ENCODE measurements around the gene RFX4.

Gene RFX4

DNA sequence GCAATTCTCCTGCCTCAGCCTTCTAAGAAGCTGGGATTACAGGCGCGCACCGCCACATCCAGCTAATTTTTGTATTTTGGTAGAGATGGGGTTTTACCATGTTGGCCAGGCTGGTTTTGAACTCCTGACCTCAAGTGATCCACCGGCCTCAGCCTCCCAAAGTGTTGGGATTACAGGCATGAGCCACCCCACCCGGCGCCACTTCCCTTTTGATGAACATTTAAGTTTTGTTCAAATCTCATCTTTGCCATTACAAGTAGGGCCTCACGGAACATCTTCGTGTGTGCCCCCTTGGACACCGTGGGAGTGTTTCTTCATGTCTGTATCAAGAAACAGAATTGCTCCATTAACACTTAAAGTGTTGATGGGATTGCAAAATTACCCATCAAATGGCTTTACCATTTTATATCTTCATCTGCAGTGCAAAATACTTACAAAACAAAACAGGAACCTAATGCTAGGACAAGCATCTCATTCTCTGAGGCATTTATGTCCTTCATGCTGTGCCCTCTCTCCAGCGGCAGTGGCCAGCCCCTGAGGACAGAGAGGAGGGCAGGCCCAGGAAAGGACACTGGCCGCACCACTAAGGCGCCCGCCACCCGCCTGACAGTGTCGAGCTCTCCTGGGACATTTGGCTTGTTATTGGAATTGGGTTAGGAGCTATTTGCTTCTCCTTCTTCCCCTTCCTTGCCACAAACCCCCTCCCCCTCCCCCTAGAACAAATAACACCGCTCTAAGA lies 61.7 kb downstream of the RFX4 start:
- H3K4me2 ChIP-seq (ENCODE audit: low read length), result no peak overlapping the region
- no peak overlapping the region for H2AFZ ChIP-seq
- H3K4me3 ChIP-seq (ENCODE audit: low read depth, low read length), result no peak overlapping the region
- no peak overlapping the region for H3K27ac ChIP-seq
- H3K27me3 ChIP-seq (ENCODE audit: control insufficient read depth, insufficient read depth, low read length), result no peaks in the 10 kb centered on the region
- H3K4me1 ChIP-seq, result no peaks in the 10 kb centered on the region
- no peak overlapping the region for H3K9ac ChIP-seq
- H3K36me3 ChIP-seq (ENCODE audit: control insufficient read depth, insufficient read depth, low read length), result no peaks in the 10 kb centered on the region
- no peaks in the 10 kb centered on the region for H3K79me2 ChIP-seq
- TF ChIP-seq, protein P1, sequence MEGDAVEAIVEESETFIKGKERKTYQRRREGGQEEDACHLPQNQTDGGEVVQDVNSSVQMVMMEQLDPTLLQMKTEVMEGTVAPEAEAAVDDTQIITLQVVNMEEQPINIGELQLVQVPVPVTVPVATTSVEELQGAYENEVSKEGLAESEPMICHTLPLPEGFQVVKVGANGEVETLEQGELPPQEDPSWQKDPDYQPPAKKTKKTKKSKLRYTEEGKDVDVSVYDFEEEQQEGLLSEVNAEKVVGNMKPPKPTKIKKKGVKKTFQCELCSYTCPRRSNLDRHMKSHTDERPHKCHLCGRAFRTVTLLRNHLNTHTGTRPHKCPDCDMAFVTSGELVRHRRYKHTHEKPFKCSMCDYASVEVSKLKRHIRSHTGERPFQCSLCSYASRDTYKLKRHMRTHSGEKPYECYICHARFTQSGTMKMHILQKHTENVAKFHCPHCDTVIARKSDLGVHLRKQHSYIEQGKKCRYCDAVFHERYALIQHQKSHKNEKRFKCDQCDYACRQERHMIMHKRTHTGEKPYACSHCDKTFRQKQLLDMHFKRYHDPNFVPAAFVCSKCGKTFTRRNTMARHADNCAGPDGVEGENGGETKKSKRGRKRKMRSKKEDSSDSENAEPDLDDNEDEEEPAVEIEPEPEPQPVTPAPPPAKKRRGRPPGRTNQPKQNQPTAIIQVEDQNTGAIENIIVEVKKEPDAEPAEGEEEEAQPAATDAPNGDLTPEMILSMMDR (IDR thresholded peaks at IDR 0.05), result no peak
- H3K9me3 ChIP-seq (ENCODE audit: control insufficient read depth, low read length), result no peaks in the 10 kb centered on the region

- H3K27ac ChIP-seq, result no peak overlapping the region
- H3K4me3 ChIP-seq (ENCODE audit: low read depth, low read length), result no peak overlapping the region
- H3K9ac ChIP-seq, result no peak overlapping the region
Measured at GRCh38 chr12:106645074-106645421, 62.2 kb downstream of the RFX4 start.

GRCh38 chr12:106645465-106646330 lies 62.9 kb downstream of the RFX4 start:
- H3K4me2 ChIP-seq (ENCODE audit: low read length), result no peak overlapping the region
- TF ChIP-seq, protein P1 (IDR thresholded peaks at IDR 0.05), result no peak
- no peak overlapping the region for H3K4me3 ChIP-seq (ENCODE audit: low read depth, low read length)
- no peaks in the 10 kb centered on the region for H3K36me3 ChIP-seq (ENCODE audit: control insufficient read depth, insufficient read depth, low read length)
- H2AFZ ChIP-seq, result no peak overlapping the region
- no peaks in the 10 kb centered on the region for H3K79me2 ChIP-seq
- no peak overlapping the region for H3K27ac ChIP-seq
- no peaks in the 10 kb centered on the region for H3K4me1 ChIP-seq
- no peak overlapping the region for H3K9ac ChIP-seq
- no peaks in the 10 kb centered on the region for H3K9me3 ChIP-seq (ENCODE audit: control insufficient read depth, low read length)
- no peaks in the 10 kb centered on the region for H3K27me3 ChIP-seq (ENCODE audit: control insufficient read depth, insufficient read depth, low read length)

More at GRCh38 chr12:106645074-106645421, 62.2 kb downstream of the RFX4 start:
- H3K27me3 ChIP-seq (ENCODE audit: control insufficient read depth, insufficient read depth, low read length), result no peaks in the 10 kb centered on the region
- H3K4me2 ChIP-seq (ENCODE audit: low read length), result no peak overlapping the region
- TF ChIP-seq, protein P1 (IDR thresholded peaks at IDR 0.05), result no peak
- no peaks in the 10 kb centered on the region for H3K36me3 ChIP-seq (ENCODE audit: control insufficient read depth, insufficient read depth, low read length)
- no peaks in the 10 kb centered on the region for H3K79me2 ChIP-seq
- H2AFZ ChIP-seq, result no peak overlapping the region
- H3K9me3 ChIP-seq (ENCODE audit: control insufficient read depth, low read length), result no peaks in the 10 kb centered on the region
- H3K4me1 ChIP-seq, result no peaks in the 10 kb centered on the region

DNA sequence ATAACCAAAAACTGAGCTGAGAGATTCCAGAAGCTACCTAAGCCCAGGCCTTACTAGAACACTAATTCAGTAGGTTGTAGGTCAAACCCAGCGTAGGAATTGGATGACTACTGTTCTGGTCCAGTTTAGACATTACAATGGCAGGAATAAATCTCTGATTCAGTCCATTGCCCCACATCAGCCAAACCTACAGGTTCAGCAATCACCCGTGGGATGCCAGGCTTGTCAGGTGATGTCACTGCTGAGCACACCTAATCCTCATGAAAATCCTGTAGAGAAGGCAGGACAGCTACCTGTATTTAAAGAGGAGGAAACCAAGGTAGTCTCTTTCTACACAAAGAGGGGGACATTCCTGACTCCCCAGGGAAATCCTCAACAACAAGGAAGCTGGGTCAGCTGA lies 63.7 kb downstream of the RFX4 start:
- Histone ChIP-seq H3K79me2 (no peaks in the 10 kb centered on the region), H3K9ac (no peak overlapping the region), H3K4me3 (ENCODE audit: low read depth, low read length) (no peak overlapping the region), H3K27me3 (ENCODE audit: control insufficient read depth, insufficient read depth, low read length) (no peaks in the 10 kb centered on the region), H3K36me3 (ENCODE audit: control insufficient read depth, insufficient read depth, low read length) (no peaks in the 10 kb centered on the region), H3K27ac (no peak overlapping the region), H3K9me3 (ENCODE audit: control insufficient read depth, low read length) (no peaks in the 10 kb centered on the region), H3K4me1 (no peaks in the 10 kb centered on the region), H3K4me2 (ENCODE audit: low read length) (no peak overlapping the region), H2AFZ (no peak overlapping the region)
- TF ChIP-seq, protein P1 (IDR thresholded peaks at IDR 0.05), result no peak
